K562 (cell line): Measurements from ENCODE around the gene DHRS3. TPM values are rescaled to one million over a fixed set of nuclear protein-coding genes. Genes with fewer than 3 reads are reported as not detected.

Experiments
- CAMTA2 ChIP-seq: fragments of 250-450 bp; sonication (Bioruptor Pico); conservative IDR thresholded peaks from 2 replicates; pipeline ENCODE4 v1.5.1; 2022
- CHD1 ChIP-seq: fragments of 200-600 bp; sonication (generic); IDR thresholded peaks from one replicate; pipeline ENCODE4 v1.6.1; 2012; ENCODE audit warnings: mild to moderate bottlenecking, moderate library complexity, low read length, inconsistent platforms
- CREM ChIP-seq: IDR thresholded peaks from 2 replicates; pipeline ENCODE4 v1.6.1; 2014; ENCODE audit warnings: antibody characterized with exemption, low read depth
- ELF1 ChIP-seq: fragments of 200-800 bp; sonication (Bioruptor generic); IDR thresholded peaks from 2 replicates; pipeline ENCODE4 v1.6.1; 2016; ENCODE audit warnings: missing genetic modification characterization, missing compliant biosample characterization
- ETV6 ChIP-seq, 3 experiments: fragments of 150-350 bp in 1 of 3; sonication (generic) in 1 of 3; formaldehyde crosslinking in 1 of 3; IDR thresholded peaks; 2 replicates each; pipeline versions ENCODE4 v1.6.1 to v1.8.0; 2014 to 2022; ENCODE audit warnings: borderline replicate concordance in 2 of 3, low read depth in 2 of 3, antibody characterized with exemption in 1 of 3, low read length in 1 of 3, mild to moderate bottlenecking in 1 of 3, missing genetic modification reagents in 1 of 3
- EZH2 ChIP-seq: IDR thresholded peaks from 2 replicates; pipeline ENCODE4 v1.6.1; 2012; ENCODE audit warnings: low read depth, mild to moderate bottlenecking, inconsistent platforms, low read length, borderline replicate concordance
- HMGN3 ChIP-seq: IDR thresholded peaks from 2 replicates; pipeline ENCODE4 v1.6.1; 2011; ENCODE audit warnings: borderline replicate concordance, low read depth, mild to moderate bottlenecking, mixed read lengths, low read length; ENCODE audit not compliant: insufficient read length; ENCODE audit errors: extremely low read depth
- NR3C1 ChIP-seq: sonication (generic); formaldehyde crosslinking; IDR thresholded peaks from 2 replicates; pipeline ENCODE4 v1.8.1; 2022; ENCODE audit warnings: missing genetic modification reagents
- RBM15 ChIP-seq: fragments of 200-400 bp; formaldehyde crosslinking; IDR thresholded peaks from 2 replicates; pipeline ENCODE4 v1.6.1; 2018; ENCODE audit warnings: mild to moderate bottlenecking, low read length, moderate library complexity; ENCODE audit not compliant: insufficient read depth
- SAP30 ChIP-seq: fragments of 200-600 bp; sonication (generic); IDR thresholded peaks from 2 replicates; pipeline ENCODE4 v1.6.1; 2012; ENCODE audit warnings: borderline replicate concordance, low read depth, mild to moderate bottlenecking, moderate library complexity, low read length, control low read depth, inconsistent platforms; ENCODE audit not compliant: insufficient read depth, poor library complexity, severe bottlenecking
- SMAD2 ChIP-seq: fragments of 150-350 bp; IDR thresholded peaks from 2 replicates; pipeline ENCODE4 v1.6.1; 2014; ENCODE audit warnings: low read depth, mild to moderate bottlenecking, low read length
- TBP ChIP-seq: optimal IDR thresholded peaks from 2 replicates; pipeline ENCODE3; 2011; ENCODE audit warnings: low read depth, low read length, improper control_type of control experiment
- ZBTB26 ChIP-seq: fragments of 450-650 bp; formaldehyde crosslinking; IDR thresholded peaks from 2 replicates; pipeline ENCODE4 v1.4.0; 2022; ENCODE audit warnings: missing genetic modification characterization
- ZBTB33 ChIP-seq: sonication (generic); formaldehyde crosslinking; IDR thresholded peaks from 2 replicates; pipeline ENCODE4 v1.8.1; 2023; ENCODE audit warnings: mild to moderate bottlenecking, missing genetic modification reagents
- ZBTB7A ChIP-seq: IDR thresholded peaks from 2 replicates; pipeline ENCODE4 v1.6.1; 2011; ENCODE audit warnings: low read depth, mild to moderate bottlenecking, low read length, moderate library complexity, borderline replicate concordance; ENCODE audit not compliant: control insufficient read depth
- ZNF280B ChIP-seq: fragments of 250-450 bp; sonication (Bioruptor Pico); IDR thresholded peaks from 2 replicates; pipeline ENCODE4 v1.5.1; 2021; ENCODE audit warnings: mild to moderate bottlenecking
- ZNF592 ChIP-seq: fragments of 450-650 bp; IDR thresholded peaks from 2 replicates; pipeline ENCODE4 v1.6.1; 2017; ENCODE audit warnings: antibody characterized with exemption, mild to moderate bottlenecking
- polyA plus RNA-seq, 8 experiments: library from polyadenylated mRNA; depleted of rRNA in 4 of 8; stranded (reverse) in 5 of 8; unstranded in 3 of 8; fragments of >200 nt; fragmentation: Nextera tagmentation in 2 of 8; fragmentation: Illumina TruSeq in 1 of 8; extraction: Ambion mirVana in 2 of 8; extraction: Trizol in 1 of 8; gene quantifications; 2 replicates each; pipeline versions ENCODE4 v1.2.1 to v1.2.3, GENCODE V29; 2011 to 2014; ENCODE audit warnings: inconsistent platforms in 1 of 8, missing spikeins in 1 of 8
- total RNA-seq, 7 experiments: library from RNA; depleted of rRNA in 6 of 7; stranded (reverse); fragments of >200 nt in 6 of 7; fragmentation: Illumina TruSeq in 2 of 7; extraction: Trizol in 2 of 7; gene quantifications; 2 replicates each; pipeline versions ENCODE4 v1.2.1 to v1.2.3, GENCODE V29; 2011 to 2021; ENCODE audit warnings: low replicate concordance in 1 of 7

Gene DHRS3
- total and polyA plus RNA-seq, 9 of the 15 experiments (the other 6 are each of a cell fraction or from before 2014, with no cell fraction given): 21.0 to 116 (median 58.7) TPM

- TF ChIP-seq ETV6 (IDR thresholded peaks at IDR 0.05; ENCODE audit: borderline replicate concordance in 1 of 2, low read depth in 2 of 2, low read length in 1 of 2) (no peak), ETV6 (CRISPR knock-in tag; IDR thresholded peaks at IDR 0.05; ENCODE audit: borderline replicate concordance) (peak; percentile 44; the same call in 1 of the 2 replicates), ELF1 (tag) (no peak), ZNF592 (no peak), RBM15 (no peak), ZBTB26 (CRISPR knock-in tag) (no peak), SMAD2 (no peak), CHD1 (peak; percentile 96), NR3C1 (CRISPR knock-in tag) (peak; percentile 62; the same call in 1 of the 2 replicates), SAP30 (peak; percentile 31), TBP (no peak), CAMTA2 (CRISPR knock-in tag) (peak; percentile 39; the same call in 1 of the 2 replicates), EZH2 (no peak), ZBTB33 (CRISPR knock-in tag) (peak; percentile 58), HMGN3 (peak; percentile 18), CREM (peak; percentile 46), ZNF280B (no peak), ZBTB7A (peak; percentile 46; the same call in 1 of the 2 replicates)
Observed at GRCh38 chr1:12616709-12617373, 1.2 kb downstream of the DHRS3 start (continued).
